SK-N-SH (cell line): Measurements from ENCODE around the gene PRUNE1. TPM values are rescaled to one million over a fixed set of nuclear protein-coding genes. Genes with fewer than 3 reads are reported as not detected.

Source experiments
- CTCF ChIA-PET: fragments of 300-600, 350-600 bp; formaldehyde crosslinking; extraction: SDS; loops from one replicate; lab custom pipeline; 2021; lab: Yijun Ruan, JAX
- POLR2A ChIA-PET: fragments of 350-600 bp; sonication (Branson Sonifier 250); formaldehyde crosslinking; extraction: SDS; loops from one replicate; lab custom pipeline; 2020; ENCODE audit warnings: antibody characterized with exemption, inconsistent platforms; lab: Yijun Ruan, JAX
- DNase-seq: peaks from one replicate; pipeline ENCODE4 v3.0.0; 2012
- H2AFZ ChIP-seq: fragments of 200-600 bp; sonication (generic); 2 replicates; pipeline ENCODE4 v1.8.1; 2016; ENCODE audit warnings: antibody characterized with exemption, mild to moderate bottlenecking, low read depth
- H3F3A ChIP-seq: fragments of 200-600 bp; sonication (generic); replicated peaks from 2 replicates; pipeline ENCODE3; 2016; ENCODE audit warnings: antibody characterized with exemption, mild to moderate bottlenecking; ENCODE audit not compliant: insufficient read depth
- H3K27ac ChIP-seq, 2 experiments: fragments of 200-500 bp in 1 of 2; fragments of 200-600 bp in 1 of 2; sonication (Bioruptor generic) in 1 of 2; sonication (generic), shearing (Covaris generic) in 1 of 2; 2 replicates each; pipeline versions ENCODE4 v1.5.1 to v1.6.1; 2014 to 2016; ENCODE audit warnings: low read depth in 2 of 2, inconsistent platforms in 1 of 2, low read length in 1 of 2, mild to moderate bottlenecking in 1 of 2, mixed read lengths in 1 of 2
- H3K27me3 ChIP-seq: fragments of 200-600 bp; sonication (generic), shearing (Covaris generic); 2 replicates; pipeline ENCODE4 v1.6.1; 2016; ENCODE audit warnings: mixed run types; ENCODE audit not compliant: insufficient read depth
- H3K36me3 ChIP-seq, 2 experiments: fragments of 200-500 bp in 1 of 2; fragments of 200-600 bp in 1 of 2; sonication (Bioruptor generic) in 1 of 2; sonication (generic) in 1 of 2; replicated peaks in 1 of 2; 2 replicates each; pipeline versions ENCODE3 to v1.5.1; 2014 to 2016; ENCODE audit warnings: low read length in 1 of 2, mild to moderate bottlenecking in 1 of 2; ENCODE audit not compliant: insufficient read depth in 2 of 2, control insufficient read depth in 1 of 2
- H3K4me1 ChIP-seq, 2 experiments: fragments of 200-500 bp in 1 of 2; fragments of 200-600 bp in 1 of 2; sonication (Bioruptor generic) in 1 of 2; sonication (generic), shearing (Covaris generic) in 1 of 2; 2 replicates each; pipeline versions ENCODE4 v1.5.1 to v1.6.1; 2014 to 2016; ENCODE audit warnings: low read depth in 1 of 2, low read length in 1 of 2, mixed run types in 1 of 2; ENCODE audit not compliant: insufficient read depth in 2 of 2, control insufficient read depth in 1 of 2
- H3K4me2 ChIP-seq: fragments of 200-600 bp; sonication (generic), shearing (Covaris generic); 2 replicates; pipeline ENCODE4 v1.6.1; 2017; ENCODE audit warnings: mixed run types
- H3K4me3 ChIP-seq, 2 experiments: fragments of 200-500 bp in 1 of 2; fragments of 200-600 bp in 1 of 2; sonication (Bioruptor generic) in 1 of 2; sonication (generic), shearing (Covaris generic) in 1 of 2; 2 replicates each; pipeline versions ENCODE4 v1.5.1 to v1.8.1; 2014 to 2016; ENCODE audit warnings: low read depth in 2 of 2, inconsistent platforms in 1 of 2, low read length in 1 of 2, mild to moderate bottlenecking in 1 of 2, mixed read lengths in 1 of 2, moderate library complexity in 1 of 2
- H3K79me2 ChIP-seq: fragments of 200-600 bp; sonication (generic); 2 replicates; pipeline ENCODE4 v1.8.1; 2017; ENCODE audit warnings: mild to moderate bottlenecking; ENCODE audit not compliant: insufficient read depth
- H3K9ac ChIP-seq: fragments of 200-600 bp; sonication (generic); 2 replicates; pipeline ENCODE4 v1.6.1; 2017; ENCODE audit warnings: mixed run types
- H3K9me2 ChIP-seq: fragments of 200-600 bp; sonication (generic); 2 replicates; pipeline ENCODE4 v1.6.1; 2017; ENCODE audit warnings: mixed run types
- H3K9me3 ChIP-seq: fragments of 200-600 bp; sonication (generic); 2 replicates; pipeline ENCODE4 v1.6.1; 2017; ENCODE audit warnings: mixed run types, mild to moderate bottlenecking, moderate library complexity
- H4K20me1 ChIP-seq: fragments of 200-600 bp; sonication (generic); 2 replicates; pipeline ENCODE4 v1.6.1; 2017; ENCODE audit warnings: mild to moderate bottlenecking, mixed run types; ENCODE audit not compliant: insufficient read depth
- ELF1 ChIP-seq: IDR thresholded peaks from 2 replicates; pipeline ENCODE4 v1.4.0; 2012
- FOSL2 ChIP-seq: IDR thresholded peaks from 2 replicates; pipeline ENCODE4 v1.4.0; 2012; ENCODE audit warnings: low read depth, mild to moderate bottlenecking, moderate library complexity, borderline replicate concordance
- GABPA ChIP-seq: IDR thresholded peaks from 2 replicates; pipeline ENCODE4 v1.4.0; 2012; ENCODE audit warnings: low read depth, mild to moderate bottlenecking
- GATA2 ChIP-seq: sonication (generic); formaldehyde crosslinking; IDR thresholded peaks from 2 replicates; pipeline ENCODE4 v1.5.0; 2020; ENCODE audit warnings: mild to moderate bottlenecking, missing genetic modification reagents
- JUND ChIP-seq: IDR thresholded peaks from 2 replicates; pipeline ENCODE4 v1.4.0; 2012
- MEF2A ChIP-seq: IDR thresholded peaks from 2 replicates; pipeline ENCODE4 v1.4.0; 2012; ENCODE audit warnings: low read depth, borderline replicate concordance
- MXI1 ChIP-seq: IDR thresholded peaks from 2 replicates; pipeline ENCODE4 v1.6.1; 2012; ENCODE audit warnings: mild to moderate bottlenecking, low read depth, low read length, improper control_type of control experiment
- RCOR1 ChIP-seq: fragments of 150-350 bp; IDR thresholded peaks from 2 replicates; pipeline ENCODE4 v1.6.1; 2017; ENCODE audit warnings: antibody characterized with exemption, low read length
- RFX5 ChIP-seq: IDR thresholded peaks from 2 replicates; pipeline ENCODE4 v1.6.1; 2012; ENCODE audit warnings: mild to moderate bottlenecking, improper control_type of control experiment, low read length
- RXRA ChIP-seq: IDR thresholded peaks from 2 replicates; pipeline ENCODE4 v1.4.0; 2012; ENCODE audit warnings: low read depth, mild to moderate bottlenecking, borderline replicate concordance
- SMC3 ChIP-seq: IDR thresholded peaks from 2 replicates; pipeline ENCODE4 v1.6.1; 2012; ENCODE audit warnings: low read depth, low read length, improper control_type of control experiment
- TAF1 ChIP-seq: IDR thresholded peaks from 2 replicates; pipeline ENCODE4 v1.6.1; 2012; ENCODE audit warnings: low read depth, mild to moderate bottlenecking, low read length, moderate library complexity, borderline replicate concordance
- TCF12 ChIP-seq: IDR thresholded peaks from 2 replicates; pipeline ENCODE4 v1.4.0; 2012
- WGBS: methylation state at CpG from one replicate; pipeline ENCODE4 v1.1.6; 2017; ENCODE audit warnings: low lambda C conversion rate; 5-methylcytosine and 5-hydroxymethylcytosine counted together
- polyA plus RNA-seq, 3 experiments: library from polyadenylated mRNA; depleted of rRNA; stranded (reverse); fragments of >200 nt; gene quantifications; 2 replicates each; pipeline ENCODE4 v1.2.3, GENCODE V29; 2012
- TF ChIP-seq, protein P1 (sequence below): fragments of 150-350 bp; IDR thresholded peaks from 2 replicates; pipeline ENCODE4 v1.6.1; 2016; ENCODE audit warnings: mild to moderate bottlenecking, low read depth, low read length
- TF ChIP-seq, protein P2 (sequence below): fragments of 200-600 bp; sonication (generic); IDR thresholded peaks from 2 replicates; pipeline ENCODE4 v1.6.1; 2017; ENCODE audit warnings: antibody characterized with exemption, mild to moderate bottlenecking, moderate library complexity
- TF ChIP-seq, protein P3 (sequence below): IDR thresholded peaks from 2 replicates; pipeline ENCODE4; 2012
- TF ChIP-seq, protein P4 (sequence below): IDR thresholded peaks from 2 replicates; pipeline ENCODE4 v1.4.0; 2012; ENCODE audit warnings: low read depth, borderline replicate concordance

Gene PRUNE1
- polyA plus RNA-seq, 1 of the 3 experiments (the other 2 are of a cell fraction), result 7.3 TPM

DNA sequence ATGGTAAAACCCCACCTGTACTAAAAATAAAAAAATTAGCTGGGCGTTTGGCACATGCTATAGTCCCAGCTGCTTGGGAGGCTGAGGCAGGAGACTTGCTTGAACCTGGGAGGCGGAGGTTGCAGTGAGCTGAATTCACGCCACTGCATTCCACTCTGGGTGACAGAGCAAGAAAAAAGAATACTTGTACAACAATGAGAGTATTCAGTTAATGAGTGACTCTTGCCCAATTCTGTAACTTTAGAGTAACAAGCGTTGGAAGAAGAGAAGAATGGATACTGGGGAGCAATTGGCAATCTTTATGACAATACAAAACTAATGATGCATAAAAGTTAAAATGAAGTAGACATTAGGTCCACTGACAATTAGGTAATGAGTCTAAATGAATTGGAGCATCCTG, 15.6 kb upstream of the PRUNE1 start:
- Histone ChIP-seq H3K9me3 (no peaks in the 10 kb centered on the region), H3K27ac (no peak overlapping the region), H3K9ac (no peak overlapping the region), H4K20me1 (no peaks in the 10 kb centered on the region), H3K9me2 (no peaks in the 10 kb centered on the region), H3K4me2 (no peak overlapping the region), H3K4me1 (no peaks in the 10 kb centered on the region)
- WGBS, result 94% methylated on average over 4 of the region's 4 CpGs
- CTCF ChIA-PET, result interaction anchor here (0.6 to 15.9 kb wide), 3 partner anchors 12 to 71 kb away, joined by 3 to 371 read pairs (median 79); partner anchors contain the start of genes ANXA9, CERS2 and MINDY1
- TF ChIP-seq FOSL2, result no peak
- no peak for TF ChIP-seq MXI1
- TF ChIP-seq RXRA, result no peak
- no peak for TF ChIP-seq RFX5
- TF ChIP-seq MEF2A, result no peak
- no peak for TF ChIP-seq ELF1
- TF ChIP-seq TAF1, result no peak
- no peak for TF ChIP-seq GABPA
- TF ChIP-seq, protein P1, sequence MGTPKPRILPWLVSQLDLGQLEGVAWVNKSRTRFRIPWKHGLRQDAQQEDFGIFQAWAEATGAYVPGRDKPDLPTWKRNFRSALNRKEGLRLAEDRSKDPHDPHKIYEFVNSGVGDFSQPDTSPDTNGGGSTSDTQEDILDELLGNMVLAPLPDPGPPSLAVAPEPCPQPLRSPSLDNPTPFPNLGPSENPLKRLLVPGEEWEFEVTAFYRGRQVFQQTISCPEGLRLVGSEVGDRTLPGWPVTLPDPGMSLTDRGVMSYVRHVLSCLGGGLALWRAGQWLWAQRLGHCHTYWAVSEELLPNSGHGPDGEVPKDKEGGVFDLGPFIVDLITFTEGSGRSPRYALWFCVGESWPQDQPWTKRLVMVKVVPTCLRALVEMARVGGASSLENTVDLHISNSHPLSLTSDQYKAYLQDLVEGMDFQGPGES, result no peak
- TF ChIP-seq, protein P2, sequence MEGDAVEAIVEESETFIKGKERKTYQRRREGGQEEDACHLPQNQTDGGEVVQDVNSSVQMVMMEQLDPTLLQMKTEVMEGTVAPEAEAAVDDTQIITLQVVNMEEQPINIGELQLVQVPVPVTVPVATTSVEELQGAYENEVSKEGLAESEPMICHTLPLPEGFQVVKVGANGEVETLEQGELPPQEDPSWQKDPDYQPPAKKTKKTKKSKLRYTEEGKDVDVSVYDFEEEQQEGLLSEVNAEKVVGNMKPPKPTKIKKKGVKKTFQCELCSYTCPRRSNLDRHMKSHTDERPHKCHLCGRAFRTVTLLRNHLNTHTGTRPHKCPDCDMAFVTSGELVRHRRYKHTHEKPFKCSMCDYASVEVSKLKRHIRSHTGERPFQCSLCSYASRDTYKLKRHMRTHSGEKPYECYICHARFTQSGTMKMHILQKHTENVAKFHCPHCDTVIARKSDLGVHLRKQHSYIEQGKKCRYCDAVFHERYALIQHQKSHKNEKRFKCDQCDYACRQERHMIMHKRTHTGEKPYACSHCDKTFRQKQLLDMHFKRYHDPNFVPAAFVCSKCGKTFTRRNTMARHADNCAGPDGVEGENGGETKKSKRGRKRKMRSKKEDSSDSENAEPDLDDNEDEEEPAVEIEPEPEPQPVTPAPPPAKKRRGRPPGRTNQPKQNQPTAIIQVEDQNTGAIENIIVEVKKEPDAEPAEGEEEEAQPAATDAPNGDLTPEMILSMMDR, result no peak
- no peak for TF ChIP-seq SMC3
- TF ChIP-seq, protein P3, sequence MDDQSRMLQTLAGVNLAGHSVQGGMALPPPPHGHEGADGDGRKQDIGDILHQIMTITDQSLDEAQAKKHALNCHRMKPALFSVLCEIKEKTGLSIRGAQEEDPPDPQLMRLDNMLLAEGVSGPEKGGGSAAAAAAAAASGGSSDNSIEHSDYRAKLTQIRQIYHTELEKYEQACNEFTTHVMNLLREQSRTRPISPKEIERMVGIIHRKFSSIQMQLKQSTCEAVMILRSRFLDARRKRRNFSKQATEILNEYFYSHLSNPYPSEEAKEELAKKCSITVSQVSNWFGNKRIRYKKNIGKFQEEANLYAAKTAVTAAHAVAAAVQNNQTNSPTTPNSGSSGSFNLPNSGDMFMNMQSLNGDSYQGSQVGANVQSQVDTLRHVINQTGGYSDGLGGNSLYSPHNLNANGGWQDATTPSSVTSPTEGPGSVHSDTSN, result no peak
- no peak for TF ChIP-seq GATA2 (CRISPR knock-in tag)
- TF ChIP-seq, protein P4, sequence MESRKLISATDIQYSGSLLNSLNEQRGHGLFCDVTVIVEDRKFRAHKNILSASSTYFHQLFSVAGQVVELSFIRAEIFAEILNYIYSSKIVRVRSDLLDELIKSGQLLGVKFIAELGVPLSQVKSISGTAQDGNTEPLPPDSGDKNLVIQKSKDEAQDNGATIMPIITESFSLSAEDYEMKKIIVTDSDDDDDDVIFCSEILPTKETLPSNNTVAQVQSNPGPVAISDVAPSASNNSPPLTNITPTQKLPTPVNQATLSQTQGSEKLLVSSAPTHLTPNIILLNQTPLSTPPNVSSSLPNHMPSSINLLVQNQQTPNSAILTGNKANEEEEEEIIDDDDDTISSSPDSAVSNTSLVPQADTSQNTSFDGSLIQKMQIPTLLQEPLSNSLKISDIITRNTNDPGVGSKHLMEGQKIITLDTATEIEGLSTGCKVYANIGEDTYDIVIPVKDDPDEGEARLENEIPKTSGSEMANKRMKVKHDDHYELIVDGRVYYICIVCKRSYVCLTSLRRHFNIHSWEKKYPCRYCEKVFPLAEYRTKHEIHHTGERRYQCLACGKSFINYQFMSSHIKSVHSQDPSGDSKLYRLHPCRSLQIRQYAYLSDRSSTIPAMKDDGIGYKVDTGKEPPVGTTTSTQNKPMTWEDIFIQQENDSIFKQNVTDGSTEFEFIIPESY, result no peak
- no peak for TF ChIP-seq TCF12
- no peak for TF ChIP-seq RCOR1
- TF ChIP-seq JUND, result no peak
- TF ChIP-seq, all 33 proteins: peak for 0
- no peaks in the 10 kb centered on the region for H3K36me3 ChIP-seq
- H3K79me2 ChIP-seq, result no peaks in the 10 kb centered on the region
- H3K4me3 ChIP-seq, result no peak overlapping the region
- H3F3A ChIP-seq, result no peaks in the 10 kb centered on the region
- POLR2A ChIA-PET, result no interaction called here
- H2AFZ ChIP-seq, result no peak overlapping the region
- DNase-seq, result no peak
- no peaks in the 10 kb centered on the region for H3K27me3 ChIP-seq
